Stimulated activated CD8-positive, alpha-beta memory T cell treated with anti-CD3 and anti-CD28 coated beads, Interleukin-15, amount 100 ng/mL, for 48 hours (primary cell): ENCODE measurements around the gene FGD6.
"Not testable (repeated sequence)": the region's sequence is repeated elsewhere in the genome, so short reads cannot be mapped to it uniquely, and the experiment has no call there.

Experiments used
- DNase-seq, 2 donors: peaks; one replicate each; pipeline ENCODE4 v3.0.0-alpha.2; 2020; ENCODE audit warnings: low read depth in 2 of 2

The FGD6 gene

GRCh38 chr12:95217377-95218149 is at the start of gene FGD6, which contains the start of gene VEZT:
FGD6 (minus strand) TSS chr12:95217467; CDS start chr12:95217240, 227 bp downstream.
VEZT (plus strand) TSS chr12:95217807; CDS start chr12:95217851, 44 bp downstream.
- DNase-seq = peak; percentile 95 to 96

- no peak for DNase-seq
These were observed 49.0 kb upstream of the FGD6 start for GRCh38 chr12:95266254-95266653.

- DNase-seq = no peak
These were observed 48.5 kb upstream of the FGD6 start for GRCh38 chr12:95265765-95266164.

- DNase-seq = no peak
These were observed 45.5 kb upstream of the FGD6 start for GRCh38 chr12:95262808-95263207.

- no peak for DNase-seq
These were observed 43.8 kb upstream of the FGD6 start for GRCh38 chr12:95261109-95261508.

GRCh38 chr12:95259368-95259767 is 42.1 kb upstream of the FGD6 start:
- DNase-seq = no peak

GRCh38 chr12:95258803-95259202 is 41.5 kb upstream of the FGD6 start:
- DNase-seq = no peak

- no peak for DNase-seq
These were observed 40.9 kb upstream of the FGD6 start for GRCh38 chr12:95258151-95258550.

- DNase-seq = no peak
These were observed 40.3 kb upstream of the FGD6 start for GRCh38 chr12:95257541-95257940.

GRCh38 chr12:95253386-95253785 is 36.1 kb upstream of the FGD6 start:
- no peak for DNase-seq

GRCh38 chr12:95248604-95249360 is 31.5 kb upstream of the FGD6 start:
- no peak for DNase-seq

- no peak for DNase-seq
These were observed 30.8 kb upstream of the FGD6 start for GRCh38 chr12:95248095-95248494.

- DNase-seq = no peak
These were observed 27.1 kb upstream of the FGD6 start for GRCh38 chr12:95244350-95244749.

GRCh38 chr12:95243497-95244183 is 26.4 kb upstream of the FGD6 start:
- no peak for DNase-seq

GRCh38 chr12:95241761-95242506 is 24.7 kb upstream of the FGD6 start:
- DNase-seq = no peak

- DNase-seq = not testable (repeated sequence)
These were observed 23.9 kb upstream of the FGD6 start for GRCh38 chr12:95241138-95241537.

- DNase-seq = no peak
These were observed 23.3 kb upstream of the FGD6 start for GRCh38 chr12:95240556-95240955.

GRCh38 chr12:95239835-95240234 is 22.6 kb upstream of the FGD6 start:
- not testable (repeated sequence) for DNase-seq

GRCh38 chr12:95239216-95239615 is 21.9 kb upstream of the FGD6 start:
- DNase-seq = no peak

- DNase-seq = no peak
These were observed 20.9 kb upstream of the FGD6 start for GRCh38 chr12:95238150-95238549.

- no peak for DNase-seq
These were observed 20.0 kb upstream of the FGD6 start for GRCh38 chr12:95237315-95237714.

- DNase-seq = not testable (repeated sequence)
These were observed 18.4 kb upstream of the FGD6 start for GRCh38 chr12:95235621-95236020.
